Activated CD4-positive, alpha-beta T cell treated with anti-CD3 and anti-CD28 coated beads, Interleukin-2, amount 50 U/mL, for 24 hours (primary cell): ENCODE results near the gene ZFYVE28.

Experiments
- DNase-seq, 2 donors: peaks; one replicate each; pipeline ENCODE4 v3.0.0-alpha.2; 2020; ENCODE audit warnings: low read depth in 1 of 2, low spot score in 1 of 2

The ZFYVE28 gene

DNA sequence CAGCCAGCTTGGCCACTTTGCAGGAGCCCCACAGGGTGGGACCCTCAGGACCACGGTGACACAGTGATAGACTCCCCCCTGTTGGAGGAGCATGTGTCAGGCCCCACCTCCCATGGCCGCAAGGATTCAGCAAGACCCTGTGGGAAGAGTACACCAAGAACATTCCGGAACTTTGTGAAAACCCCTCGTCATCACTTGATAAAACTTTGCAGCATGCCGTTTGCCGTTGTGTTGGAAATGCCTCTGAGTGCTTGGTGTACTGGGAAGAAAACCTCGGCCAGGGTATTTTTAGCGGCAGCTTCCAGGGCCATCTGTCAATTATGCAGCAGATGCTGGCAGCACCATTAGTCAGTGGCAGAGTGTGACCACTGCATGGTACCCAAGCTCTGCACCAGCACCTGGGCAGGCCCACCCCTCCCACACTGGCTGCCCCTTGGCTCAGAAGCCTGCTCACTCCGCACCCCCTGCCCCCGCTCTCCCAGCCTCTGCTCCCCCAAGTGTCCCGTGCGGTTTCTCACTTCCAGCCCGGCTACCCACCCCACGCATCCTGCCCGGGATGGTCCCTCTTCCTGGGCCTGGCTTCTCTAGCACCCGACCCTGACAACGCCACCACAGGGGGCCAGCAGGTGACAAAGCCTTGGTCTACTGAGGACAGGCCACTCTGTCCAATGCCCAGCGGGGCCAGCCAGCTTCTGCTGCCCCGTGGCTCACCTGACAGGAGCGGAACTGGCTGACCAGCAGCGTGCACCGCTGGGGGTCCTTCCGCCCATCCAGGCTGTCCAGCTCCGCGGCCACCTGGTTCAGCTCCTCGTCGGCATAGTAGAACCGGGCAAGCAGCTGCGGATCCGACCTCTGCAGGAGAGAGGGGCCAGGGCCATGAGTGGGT is 65.0 kb downstream of the ZFYVE28 start:
- no peak for DNase-seq

GRCh38 chr4:2352729-2353221 is 65.7 kb downstream of the ZFYVE28 start:
- DNase-seq = no peak

DNA sequence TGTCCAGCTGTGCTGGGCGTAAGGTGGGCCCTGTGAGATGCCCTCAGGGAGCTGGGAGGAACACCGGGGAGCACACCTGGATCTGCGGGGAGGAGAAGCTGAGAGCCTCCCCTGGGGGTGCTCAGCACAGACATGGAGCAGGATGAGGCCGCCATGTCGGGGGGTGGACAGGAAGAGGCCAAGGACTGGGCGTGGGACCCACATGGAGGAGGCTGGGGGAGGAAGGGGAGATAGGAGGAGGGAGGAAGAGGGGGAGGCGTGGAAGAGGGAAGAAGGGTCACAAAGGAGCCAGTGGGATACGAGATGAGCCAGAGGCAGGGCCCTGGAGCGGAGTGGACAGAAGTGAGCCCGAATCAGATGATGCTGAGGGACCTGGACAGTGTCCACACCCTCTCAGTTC is 66.3 kb downstream of the ZFYVE28 start:
- no peak for DNase-seq

GRCh38 chr4:2350982-2351381 is 67.5 kb downstream of the ZFYVE28 start:
- DNase-seq = no peak

- no peak for DNase-seq
Measured at GRCh38 chr4:2348786-2349185, 69.7 kb downstream of the ZFYVE28 start.

GRCh38 chr4:2347190-2347589 is 71.3 kb downstream of the ZFYVE28 start:
- DNase-seq = no peak

GRCh38 chr4:2343476-2343875 is 75.0 kb downstream of the ZFYVE28 start:
- DNase-seq = no peak

DNA sequence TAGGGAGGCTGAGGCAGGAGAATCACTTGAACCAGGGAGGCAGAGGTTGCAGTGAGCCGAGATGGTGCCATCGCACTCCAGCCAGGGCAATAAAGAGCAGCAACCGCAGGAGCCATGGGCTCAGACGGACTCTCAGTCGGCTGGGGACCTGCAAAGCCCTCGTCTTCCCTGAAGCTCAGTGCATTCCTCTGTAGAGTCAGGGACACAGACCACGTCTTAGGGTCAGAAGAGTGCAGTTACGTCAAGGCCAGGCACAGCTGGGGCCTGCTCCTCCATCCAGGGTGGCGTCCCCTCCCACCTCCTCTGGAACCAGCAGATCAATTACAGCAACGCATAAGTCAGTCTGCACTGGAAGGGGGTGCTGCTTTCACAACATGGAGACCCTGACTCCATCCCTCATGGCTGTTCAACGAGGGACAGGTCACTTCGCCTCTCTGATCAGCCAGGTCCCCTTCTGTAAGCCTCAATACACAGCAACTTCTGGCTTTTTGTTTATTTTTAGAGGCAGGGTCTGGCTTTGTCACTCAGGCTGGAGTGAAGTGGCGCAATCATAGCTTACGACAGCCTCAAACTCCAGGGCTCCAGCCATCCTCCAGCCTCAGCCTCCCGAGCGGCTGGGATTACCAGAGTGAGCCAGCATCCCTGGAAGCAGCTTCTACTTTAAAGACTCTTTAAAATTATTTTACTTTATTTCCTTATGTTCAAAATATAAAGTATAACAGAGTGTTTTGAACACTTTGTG is 76.4 kb downstream of the ZFYVE28 start:
- no peak for DNase-seq

DNA sequence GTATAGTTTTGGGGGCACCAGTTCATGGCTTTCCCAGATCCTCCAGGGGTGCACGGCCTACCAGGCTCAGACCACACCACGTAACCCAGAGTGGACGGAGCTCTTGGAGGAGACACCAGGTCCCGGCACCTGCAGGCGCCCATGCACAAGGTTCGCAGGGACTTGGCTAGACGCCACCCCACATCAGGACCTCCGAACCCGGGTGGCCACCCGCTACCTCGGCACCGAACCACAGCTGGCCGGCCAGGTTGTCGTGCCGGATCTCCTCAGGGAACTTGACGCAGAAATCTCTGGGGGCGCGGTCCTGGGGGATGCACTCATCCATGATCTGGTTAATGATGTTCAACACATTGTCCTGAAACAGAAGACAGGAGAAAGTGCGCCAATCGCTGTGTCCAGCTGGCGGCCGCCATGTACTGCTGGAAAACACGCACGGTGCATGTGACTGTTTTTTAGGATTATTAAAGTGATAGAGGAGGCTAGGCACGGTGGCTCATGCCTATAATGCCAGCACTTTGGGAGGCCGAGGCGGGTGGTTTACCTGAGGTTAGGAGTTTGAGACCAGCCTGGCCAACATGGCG is 77.1 kb downstream of the ZFYVE28 start:
- DNase-seq = no peak

- DNase-seq = no peak
Measured at GRCh38 chr4:2340272-2341061, 78.0 kb downstream of the ZFYVE28 start.

DNA sequence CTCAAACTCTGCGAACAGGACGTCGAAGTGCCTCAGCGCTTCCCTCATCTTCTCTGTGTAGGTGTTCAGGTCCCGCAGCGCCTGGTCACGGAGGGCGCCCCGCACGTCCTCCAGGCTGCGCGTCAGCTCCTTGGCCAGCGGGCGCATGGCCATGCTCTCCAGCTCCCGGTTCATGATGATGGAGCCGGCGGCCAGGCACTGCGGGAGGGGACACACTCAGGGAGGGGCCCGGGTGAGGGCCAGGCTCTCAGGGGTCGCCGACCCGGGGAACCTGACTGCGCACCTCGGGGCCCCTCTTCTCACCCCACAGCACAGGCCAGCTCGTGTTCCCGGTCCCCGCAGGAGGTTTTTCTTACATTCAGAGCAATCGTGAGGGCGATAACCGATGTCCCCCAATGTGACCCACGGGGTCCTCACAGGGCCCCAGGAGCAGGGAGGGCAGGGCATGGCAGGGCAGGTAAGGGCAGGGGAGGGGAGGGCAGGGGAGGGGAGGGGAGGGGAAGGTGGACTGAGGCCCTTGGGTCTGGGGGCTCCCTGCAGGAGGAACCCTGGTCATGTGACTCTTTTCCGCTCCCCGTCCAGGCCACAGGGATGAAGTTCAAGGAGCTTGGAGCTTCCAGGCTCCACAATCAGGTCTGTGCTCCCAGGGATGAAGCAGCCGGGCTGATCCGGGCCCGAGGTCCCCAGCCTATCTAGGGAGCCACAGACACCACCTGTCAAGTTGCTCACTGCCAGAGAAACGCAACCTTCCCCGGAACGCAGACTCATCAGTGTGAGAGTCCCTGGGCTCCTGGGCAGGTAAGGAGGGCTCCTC is 78.8 kb downstream of the ZFYVE28 start:
- DNase-seq = no peak

DNA sequence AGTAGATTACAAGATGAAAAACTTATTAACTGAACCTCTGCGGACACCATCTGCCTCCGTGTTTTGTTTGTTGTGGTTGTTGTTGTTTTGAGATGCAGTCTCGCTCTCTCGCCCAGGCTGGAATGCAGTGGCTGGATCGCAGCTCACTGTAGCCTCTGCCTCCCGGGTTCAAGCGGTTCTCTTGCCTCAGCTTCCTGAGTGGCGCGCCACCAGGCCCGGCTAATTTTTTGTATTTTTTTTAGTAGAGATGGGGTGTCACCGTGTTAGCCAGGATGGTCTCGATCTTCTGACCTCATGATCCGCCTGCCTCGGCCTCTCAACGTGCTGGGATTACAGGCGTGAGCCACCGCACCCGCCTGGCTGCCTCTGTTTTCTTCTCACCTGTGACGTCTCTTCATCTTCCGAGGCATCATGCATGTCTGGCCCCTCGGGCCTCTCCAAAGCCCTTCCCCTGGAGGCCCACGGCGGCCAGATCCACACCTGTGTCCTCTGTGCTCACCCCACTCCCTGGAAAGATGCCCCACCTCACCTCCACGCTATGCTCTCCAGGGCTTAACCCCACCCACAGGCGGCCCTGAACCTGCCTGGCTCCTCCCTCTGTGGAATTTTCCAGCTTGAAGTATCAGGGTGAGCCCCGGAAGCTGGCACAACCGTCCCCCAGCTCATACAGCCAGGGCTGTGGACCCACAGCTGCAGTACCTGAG is 79.5 kb downstream of the ZFYVE28 start:
- DNase-seq = no peak

GRCh38 chr4:2337896-2338295 is 80.5 kb downstream of the ZFYVE28 start:
- no peak for DNase-seq

- DNase-seq = no peak
Measured at GRCh38 chr4:2337131-2337723, 81.2 kb downstream of the ZFYVE28 start.

DNA sequence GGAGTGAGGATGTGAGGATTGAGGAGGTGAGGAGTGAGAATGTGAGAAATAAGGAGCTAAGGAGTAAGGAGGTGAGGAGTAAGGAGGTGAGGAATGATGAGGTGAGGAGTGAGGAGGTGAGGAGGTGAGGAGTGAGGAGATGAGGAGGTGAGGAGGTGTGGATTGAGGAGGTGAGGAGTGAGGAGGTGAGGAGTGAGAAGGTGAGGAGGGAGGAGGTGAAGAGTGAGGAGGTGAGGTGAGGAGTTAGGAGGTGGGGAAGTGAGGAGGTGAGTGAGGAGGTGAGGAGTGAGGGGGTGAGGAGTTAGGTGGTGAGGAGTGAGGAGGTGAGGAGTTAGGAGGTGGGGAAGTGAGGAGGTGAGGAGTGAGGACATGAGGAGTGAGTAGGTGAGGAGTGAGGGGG is 81.8 kb downstream of the ZFYVE28 start:
- DNase-seq = no peak

DNA sequence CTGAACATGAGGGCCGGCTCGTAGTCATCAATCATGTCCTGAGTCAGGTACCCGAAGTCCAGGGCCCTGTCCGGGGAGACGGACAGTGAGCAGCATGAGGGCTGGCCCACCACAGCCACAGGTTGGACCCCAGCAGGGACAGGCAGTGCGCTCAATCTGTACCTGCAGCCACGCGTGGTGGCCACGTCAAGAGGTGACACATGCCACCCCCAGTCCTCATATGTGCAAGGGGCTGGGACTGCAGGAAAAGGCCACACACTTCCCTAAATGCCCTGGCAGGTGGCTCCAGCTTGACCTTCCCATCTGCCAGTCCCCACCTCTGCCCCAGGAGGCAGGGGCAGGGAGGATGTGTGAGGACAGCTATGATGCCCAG is 82.7 kb downstream of the ZFYVE28 start:
- DNase-seq = no peak

GRCh38 chr4:2334826-2335728 is 83.4 kb downstream of the ZFYVE28 start:
- DNase-seq = no peak

GRCh38 chr4:2333916-2334644 is 84.4 kb downstream of the ZFYVE28 start:
- no peak for DNase-seq
